Measurements from ENCODE around the gene TP53BP1. TPM values are rescaled to one million over a fixed set of nuclear protein-coding genes. Genes with fewer than 3 reads are reported as not detected.

Gene TP53BP1
- total RNA-seq, 1 donor from 2014 or later, result 34.6 TPM

GRCh38 chr15:43361313-43361903, 131.5 kb downstream of the TP53BP1 start:
- Histone ChIP-seq H3K36me3 (peaks cover 65 to 89% of the 10 kb centered on the region in 2 donors), H3K27ac (no peak overlapping the region), H3K4me1 (no peaks in the 10 kb centered on the region), H3K9me3 (peaks cover 38 to 51% of the 10 kb centered on the region in 2 donors), H3K4me3 (no peak overlapping the region), H3K27me3 (no peaks in the 10 kb centered on the region)
- DNase-seq (ENCODE audit: low spot score in 2 of 2), result no peak
- no peak for TF ChIP-seq CTCF (IDR thresholded peaks at IDR 0.05)
- intact Hi-C loops (cut with DNase I), result no loop called here

GRCh38 chr15:43360821-43361220, 132.1 kb downstream of the TP53BP1 start:
- intact Hi-C loops (cut with DNase I), result no loop called here
- H3K27ac ChIP-seq, result no peak overlapping the region
- H3K9me3 ChIP-seq, result peaks cover 38 to 51% of the 10 kb centered on the region in 2 donors
- peaks cover 59 to 83% of the 10 kb centered on the region in 2 donors for H3K36me3 ChIP-seq
- H3K4me3 ChIP-seq, result no peak overlapping the region
- H3K4me1 ChIP-seq, result no peaks in the 10 kb centered on the region
- no peak for TF ChIP-seq CTCF (IDR thresholded peaks at IDR 0.05)
- no peaks in the 10 kb centered on the region for H3K27me3 ChIP-seq
- no peak for DNase-seq (ENCODE audit: low spot score in 2 of 2)

Other genes with a start within 250 kb of the TP53BP1 start
- gene TGM5, start 226.2 kb downstream of the TP53BP1 start, total RNA-seq, result not detected
- not detected for gene TGM7, start 190.9 kb downstream of the TP53BP1 start, total RNA-seq
- gene LCMT2, start 162.6 kb downstream of the TP53BP1 start, total RNA-seq, result 1.2 TPM
- 7.8 TPM for gene ZSCAN29, start 122.1 kb downstream of the TP53BP1 start, total RNA-seq
- gene TUBGCP4, start 122.1 kb downstream of the TP53BP1 start, total RNA-seq, result 13.4 TPM
- 19.9 TPM for gene MAP1A, start 24.5 kb upstream of the TP53BP1 start, total RNA-seq
- gene PPIP5K1, start 97.1 kb upstream of the TP53BP1 start, total RNA-seq, result 99.2 TPM
- not detected for gene CKMT1B, start 100.9 kb upstream of the TP53BP1 start, total RNA-seq
- not detected for gene STRC, start 125.6 kb upstream of the TP53BP1 start, total RNA-seq
- gene CATSPER2, start 155.7 kb upstream of the TP53BP1 start, total RNA-seq, result 1.4 TPM
- not detected for gene CKMT1A, start 200.7 kb upstream of the TP53BP1 start, total RNA-seq